Adrenal gland (tissue), 5 donors: ENCODE data around the gene MATK.

Experiments
- POLR2A ChIP-seq, 2 donors: fragments of 450-650 bp; IDR thresholded peaks; one replicate each; pipeline ENCODE4 v1.6.1; 2017; ENCODE audit warnings: antibody characterized with exemption in 2 of 2, mild to moderate bottlenecking in 2 of 2, moderate library complexity in 1 of 2
- TF ChIP-seq, protein P1 (sequence below), 6 experiments: fragments of 450-650 bp in 4 of 6; fragments of 200-600 bp in 2 of 6; sonication (generic) in 1 of 6; IDR thresholded peaks; 1 replicate in 5 of 6; 2 replicates in 1 of 6; pipeline versions ENCODE4 v1.5.1 to v1.8.0; 2016 to 2021; ENCODE audit warnings: antibody characterized with exemption in 6 of 6, mild to moderate bottlenecking in 2 of 6, moderate library complexity in 1 of 6
- donor health status: DM: no; HTN: no; CAD: no.

- TF ChIP-seq, protein P1, sequence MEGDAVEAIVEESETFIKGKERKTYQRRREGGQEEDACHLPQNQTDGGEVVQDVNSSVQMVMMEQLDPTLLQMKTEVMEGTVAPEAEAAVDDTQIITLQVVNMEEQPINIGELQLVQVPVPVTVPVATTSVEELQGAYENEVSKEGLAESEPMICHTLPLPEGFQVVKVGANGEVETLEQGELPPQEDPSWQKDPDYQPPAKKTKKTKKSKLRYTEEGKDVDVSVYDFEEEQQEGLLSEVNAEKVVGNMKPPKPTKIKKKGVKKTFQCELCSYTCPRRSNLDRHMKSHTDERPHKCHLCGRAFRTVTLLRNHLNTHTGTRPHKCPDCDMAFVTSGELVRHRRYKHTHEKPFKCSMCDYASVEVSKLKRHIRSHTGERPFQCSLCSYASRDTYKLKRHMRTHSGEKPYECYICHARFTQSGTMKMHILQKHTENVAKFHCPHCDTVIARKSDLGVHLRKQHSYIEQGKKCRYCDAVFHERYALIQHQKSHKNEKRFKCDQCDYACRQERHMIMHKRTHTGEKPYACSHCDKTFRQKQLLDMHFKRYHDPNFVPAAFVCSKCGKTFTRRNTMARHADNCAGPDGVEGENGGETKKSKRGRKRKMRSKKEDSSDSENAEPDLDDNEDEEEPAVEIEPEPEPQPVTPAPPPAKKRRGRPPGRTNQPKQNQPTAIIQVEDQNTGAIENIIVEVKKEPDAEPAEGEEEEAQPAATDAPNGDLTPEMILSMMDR (IDR thresholded peaks at IDR 0.05): no peak
- no peak for TF ChIP-seq POLR2A (IDR thresholded peaks at IDR 0.05)
Measured at GRCh38 chr19:3790209-3790734, 4.1 kb upstream of the MATK start.
